H1 (cell line): ENCODE results near the gene TSGA10.
"Not testable (repeated sequence)": the region's sequence is repeated elsewhere in the genome, so short reads cannot be mapped to it uniquely, and the experiment has no call there.

Experiments used
- BRCA1 ChIP-seq: IDR thresholded peaks from 2 replicates; pipeline ENCODE4 v1.6.1; 2012; ENCODE audit warnings: low read depth, low read length, improper control_type of control experiment
- CTBP2 ChIP-seq: IDR thresholded peaks from 2 replicates; pipeline ENCODE4 v1.7.0; 2011; ENCODE audit warnings: borderline replicate concordance, mild to moderate bottlenecking, moderate library complexity, mixed read lengths, low read length; ENCODE audit not compliant: insufficient read depth, insufficient read length
- POLR2AphosphoS5 ChIP-seq: IDR thresholded peaks from 2 replicates; pipeline ENCODE4 v1.6.1; 2011; ENCODE audit warnings: low read depth, low read length
- RAD21 ChIP-seq, 2 experiments: IDR thresholded peaks in 1 of 2; conservative IDR thresholded peaks in 1 of 2; 2 replicates each; pipeline ENCODE4 v1.6.1; 2011; ENCODE audit warnings: low read depth in 2 of 2, low read length in 2 of 2, improper control_type of control experiment in 1 of 2, inconsistent platforms in 1 of 2, mild to moderate bottlenecking in 1 of 2, moderate library complexity in 1 of 2
- SP1 ChIP-seq: IDR thresholded peaks from 2 replicates; pipeline ENCODE4 v1.6.1; 2011; ENCODE audit warnings: low read depth, low read length
- SP4 ChIP-seq: IDR thresholded peaks from 2 replicates; pipeline ENCODE4 v1.6.1; 2012; ENCODE audit warnings: low read length, inconsistent platforms
- SRF ChIP-seq: IDR thresholded peaks from 2 replicates; pipeline ENCODE4 v1.6.1; 2011; ENCODE audit warnings: mild to moderate bottlenecking, low read depth, low read length, moderate library complexity
- SUZ12 ChIP-seq: fragments of 200-600 bp; sonication (generic); IDR thresholded peaks from 2 replicates; pipeline ENCODE4 v1.6.1; 2012; ENCODE audit warnings: mild to moderate bottlenecking, inconsistent platforms, low read length, moderate library complexity, mixed read lengths
- TAF1 ChIP-seq: IDR thresholded peaks from 2 replicates; pipeline ENCODE4 v1.6.1; 2011; ENCODE audit warnings: mild to moderate bottlenecking, low read depth, low read length
- USF2 ChIP-seq: IDR thresholded peaks from 2 replicates; pipeline ENCODE4 v1.6.1; 2011; ENCODE audit warnings: low read length, improper control_type of control experiment
- TF ChIP-seq, protein P1 (sequence below), 3 experiments: IDR thresholded peaks; 1 replicate in 2 of 3; 2 replicates in 1 of 3; pipeline versions ENCODE4 v1.5.1 to v1.6.1; 2011; ENCODE audit warnings: low read length in 3 of 3, mild to moderate bottlenecking in 3 of 3, inconsistent platforms in 2 of 3, low read depth in 1 of 3, moderate library complexity in 1 of 3; ENCODE audit not compliant: insufficient read depth in 1 of 3; ENCODE audit errors: control extremely low read depth in 1 of 3

DNA sequence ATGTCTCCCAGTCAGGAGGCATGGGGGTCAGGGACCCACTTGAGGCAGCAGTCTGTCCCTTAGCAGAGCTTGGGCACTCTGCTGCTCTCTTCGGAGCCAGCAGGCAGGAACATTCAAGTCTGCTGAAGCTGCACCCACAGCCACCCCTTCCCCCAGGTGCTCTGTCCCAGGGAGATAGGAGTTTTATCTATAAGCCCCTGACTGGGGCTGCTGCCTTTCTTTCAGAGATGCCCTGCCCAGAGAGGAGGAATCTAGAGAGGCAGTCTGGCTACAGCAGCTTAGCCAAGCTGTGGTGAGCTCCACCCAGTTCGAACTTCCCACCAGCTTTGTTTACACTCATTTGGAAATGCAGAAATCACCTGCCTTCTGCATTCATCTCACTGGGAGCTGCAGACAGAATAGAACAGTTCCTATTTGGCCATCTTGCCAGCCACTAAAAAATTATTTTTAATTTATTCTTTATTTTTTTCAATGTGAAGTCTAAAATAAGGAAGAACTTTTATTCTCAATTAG lies 19.6 kb downstream of the TSGA10 start:
- TF ChIP-seq, protein P1, sequence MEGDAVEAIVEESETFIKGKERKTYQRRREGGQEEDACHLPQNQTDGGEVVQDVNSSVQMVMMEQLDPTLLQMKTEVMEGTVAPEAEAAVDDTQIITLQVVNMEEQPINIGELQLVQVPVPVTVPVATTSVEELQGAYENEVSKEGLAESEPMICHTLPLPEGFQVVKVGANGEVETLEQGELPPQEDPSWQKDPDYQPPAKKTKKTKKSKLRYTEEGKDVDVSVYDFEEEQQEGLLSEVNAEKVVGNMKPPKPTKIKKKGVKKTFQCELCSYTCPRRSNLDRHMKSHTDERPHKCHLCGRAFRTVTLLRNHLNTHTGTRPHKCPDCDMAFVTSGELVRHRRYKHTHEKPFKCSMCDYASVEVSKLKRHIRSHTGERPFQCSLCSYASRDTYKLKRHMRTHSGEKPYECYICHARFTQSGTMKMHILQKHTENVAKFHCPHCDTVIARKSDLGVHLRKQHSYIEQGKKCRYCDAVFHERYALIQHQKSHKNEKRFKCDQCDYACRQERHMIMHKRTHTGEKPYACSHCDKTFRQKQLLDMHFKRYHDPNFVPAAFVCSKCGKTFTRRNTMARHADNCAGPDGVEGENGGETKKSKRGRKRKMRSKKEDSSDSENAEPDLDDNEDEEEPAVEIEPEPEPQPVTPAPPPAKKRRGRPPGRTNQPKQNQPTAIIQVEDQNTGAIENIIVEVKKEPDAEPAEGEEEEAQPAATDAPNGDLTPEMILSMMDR (IDR thresholded peaks at IDR 0.05; ENCODE audit: control extremely low read depth in 1 of 3, insufficient read depth in 1 of 3, low read depth in 1 of 3, low read length in 3 of 3) = not testable (repeated sequence)
- TF ChIP-seq SP4; TAF1; SUZ12; BRCA1; RAD21 (IDR thresholded peaks at IDR 0.05 in 1 of 2, conservative IDR thresholded peaks at IDR 0.05 in 1 of 2; ENCODE audit: low read depth in 2 of 2, low read length in 2 of 2); USF2; POLR2AphosphoS5; SRF; CTBP2; SP1: not testable (repeated sequence)
